ENCODE data around the gene CTRL. TPM values are rescaled to one million over a fixed set of nuclear protein-coding genes. Genes with fewer than 3 reads are reported as not detected.
A peak's percentile ranks its signal among the peaks of the same experiment; 100 is the strongest.

CTRL gene
- total and polyA plus RNA-seq, 11 donors = 0.23 to 2.1 (median 0.74) TPM; not detected in 1

GRCh38 chr16:67907397-67908180, 24.1 kb downstream of the CTRL start:
- intact Hi-C loops (cut with DNase I) = no loop called here
- Histone ChIP-seq H3K27ac (no peak overlapping the region), H3K27me3 (no peaks in the 10 kb centered on the region), H3K4me1 (peaks cover 0 to 10% (median 0%) of the 10 kb centered on the region in 12 donors), H3K36me3 (peaks cover 0 to 54% (median 46%) of the 10 kb centered on the region in 9 donors), H3K9me3 (no peaks in the 10 kb centered on the region), H3K4me3 (no peak overlapping the region)
- TF ChIP-seq POLR2A (IDR thresholded peaks at IDR 0.05) (no peak), CTCF (IDR thresholded peaks at IDR 0.05) (no peak)
- ATAC-seq = no peak
- DNase-seq = no peak
- 90 to 95% (median 92%) methylated on average over 7 to 11 of the region's 11 CpGs for WGBS, 4 donors

- intact Hi-C loops (cut with DNase I) = no loop called here
- Histone ChIP-seq H3K27me3 (no peaks in the 10 kb centered on the region), H3K4me3 (no peak overlapping the region), H3K27ac (peak overlapping the region in 2 of 12 donors; percentile 5 to 29), H3K9me3 (no peaks in the 10 kb centered on the region), H3K4me1 (peaks cover 0 to 17% (median 5%) of the 10 kb centered on the region in 12 donors), H3K36me3 (peaks cover 0 to 28% (median 11%) of the 10 kb centered on the region in 9 donors)
- DNase-seq = no peak
- WGBS, 4 donors = 69 to 78% (median 74%) methylated on average over 4 of the region's 4 CpGs
- no peak for ATAC-seq
- TF ChIP-seq CTCF (IDR thresholded peaks at IDR 0.05) (no peak), POLR2A (IDR thresholded peaks at IDR 0.05) (no peak)
Measured at GRCh38 chr16:67902831-67903230, 28.8 kb downstream of the CTRL start.

- ATAC-seq (no peak), DNase-seq (no peak)
- Histone ChIP-seq H3K36me3 (peaks cover 0 to 28% (median 11%) of the 10 kb centered on the region in 9 donors), H3K27ac (no peak overlapping the region), H3K27me3 (no peaks in the 10 kb centered on the region), H3K4me1 (peaks cover under 1 to 28% (median 15%) of the 10 kb centered on the region in 12 donors), H3K4me3 (no peak overlapping the region), H3K9me3 (no peaks in the 10 kb centered on the region)
- 96 to 100% (median 97%) methylated on average over 5 of the region's 5 CpGs for WGBS, 4 donors
- intact Hi-C loops (cut with DNase I) = no loop called here
- TF ChIP-seq POLR2A (IDR thresholded peaks at IDR 0.05) (no peak), CTCF (IDR thresholded peaks at IDR 0.05) (no peak)
Measured at GRCh38 chr16:67901734-67902133, 29.9 kb downstream of the CTRL start.

- H3K36me3 ChIP-seq = peaks cover 0 to 11% (median 3%) of the 10 kb centered on the region in 9 donors
- 71 to 74% (median 74%) methylated on average over 3 of the region's 3 CpGs for WGBS, 4 donors
- H3K4me3 ChIP-seq = no peak overlapping the region
Measured at GRCh38 chr16:67897231-67897630, 34.4 kb downstream of the CTRL start.

More at GRCh38 chr16:67897231-67897630, 34.4 kb downstream of the CTRL start:
- intact Hi-C loops (cut with DNase I) = no loop called here
- H3K27ac ChIP-seq = peak overlapping the region in 8 of 12 donors; percentile 9 to 68 (median 46)
- peaks cover 15 to 57% (median 48%) of the 10 kb centered on the region in 12 donors for H3K4me1 ChIP-seq
- peak in 2 of 4 donors; percentile 11 to 29 for ATAC-seq
- no peaks in the 10 kb centered on the region for H3K9me3 ChIP-seq
- H3K27me3 ChIP-seq = no peaks in the 10 kb centered on the region
- TF ChIP-seq CTCF (IDR thresholded peaks at IDR 0.05) (no peak), POLR2A (IDR thresholded peaks at IDR 0.05) (no peak)
- DNase-seq = no peak
